Cardiac fibroblast (primary cell): Measurements from ENCODE around the gene RPA4.

Source experiments
- DNase-seq, 2 donors: peaks; one replicate each; pipeline versions ENCODE4 v3.0.0 to v3.0.0-alpha.2; 2010; ENCODE audit warnings: low read depth in 2 of 2
- H3K4me3 ChIP-seq, 2 donors: replicated peaks in 1 of 2; 1 replicate in 1 of 2; 2 replicates in 1 of 2; pipeline ENCODE4 v1.5.1; 2011; ENCODE audit warnings: low read depth in 2 of 2, low read length in 2 of 2, mild to moderate bottlenecking in 2 of 2, moderate library complexity in 1 of 2
- CTCF ChIP-seq: IDR thresholded peaks from one replicate; pipeline ENCODE4 v1.5.1; 2011; ENCODE audit warnings: low read depth, mild to moderate bottlenecking, low read length, inconsistent platforms

Gene RPA4

GRCh38 chrX:96906741-96907140 is 23.0 kb downstream of the RPA4 start:
- TF ChIP-seq CTCF, result no peak
- no peak overlapping the region for H3K4me3 ChIP-seq
- peak; percentile 46 to 55 for DNase-seq

DNA sequence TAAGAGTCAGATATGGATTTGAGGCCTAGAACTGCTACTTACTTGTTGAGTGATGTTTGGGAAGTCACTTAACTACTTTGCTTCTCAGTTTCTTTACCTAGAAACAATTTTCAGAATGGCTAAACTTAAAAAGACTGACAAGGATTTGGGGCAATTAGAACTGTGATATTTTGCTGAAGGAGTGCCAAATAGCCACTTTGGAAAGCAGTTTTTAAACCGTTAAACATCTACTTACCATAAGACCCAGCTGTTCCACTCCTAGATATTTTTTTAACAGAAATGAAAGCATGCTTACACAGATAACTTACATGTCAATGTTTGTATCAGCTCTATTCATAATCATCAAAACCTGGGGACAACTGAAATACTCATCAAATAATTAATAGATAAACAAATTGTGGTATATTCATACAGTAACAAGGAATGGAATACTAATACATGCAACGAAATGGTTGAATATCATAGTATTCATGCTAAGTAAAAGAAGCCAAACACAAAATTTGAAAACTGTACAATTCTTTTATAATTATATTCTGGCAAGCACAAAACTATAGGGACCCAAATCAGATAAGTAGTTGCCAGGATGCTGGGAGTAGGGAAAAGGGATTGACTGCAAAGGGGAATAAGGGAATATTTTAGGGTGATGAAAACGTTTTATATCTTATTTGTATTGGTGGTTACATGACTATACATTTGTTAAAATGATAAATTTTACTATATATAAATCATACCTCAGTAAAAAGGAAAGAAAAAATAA is 24.0 kb downstream of the RPA4 start:
- no peak for TF ChIP-seq CTCF
- no peak overlapping the region for H3K4me3 ChIP-seq
- DNase-seq, result peak in 1 of 2 donors; percentile 12

DNA sequence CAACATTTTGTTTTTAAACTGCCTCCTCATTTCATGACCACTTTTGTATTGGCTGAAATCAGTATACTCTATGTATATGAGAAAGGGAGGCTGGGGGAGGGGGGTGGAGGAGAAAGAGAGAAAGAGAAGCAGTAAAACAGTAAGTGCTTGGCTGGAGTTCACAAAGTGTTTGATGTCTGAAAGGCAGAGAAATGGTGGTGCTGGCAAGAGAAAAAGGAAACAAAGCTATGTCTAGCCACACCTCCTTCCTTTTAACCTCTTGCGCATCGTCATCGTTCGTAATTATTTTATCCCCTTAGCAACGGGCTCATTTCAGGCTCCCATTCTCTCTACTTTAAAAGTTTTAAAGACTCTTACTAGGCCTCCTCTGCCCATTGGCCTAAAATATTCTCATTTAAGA is 25.6 kb downstream of the RPA4 start:
- no peak overlapping the region for H3K4me3 ChIP-seq
- peak; percentile 7 to 21 for DNase-seq
- no peak for TF ChIP-seq CTCF

DNA sequence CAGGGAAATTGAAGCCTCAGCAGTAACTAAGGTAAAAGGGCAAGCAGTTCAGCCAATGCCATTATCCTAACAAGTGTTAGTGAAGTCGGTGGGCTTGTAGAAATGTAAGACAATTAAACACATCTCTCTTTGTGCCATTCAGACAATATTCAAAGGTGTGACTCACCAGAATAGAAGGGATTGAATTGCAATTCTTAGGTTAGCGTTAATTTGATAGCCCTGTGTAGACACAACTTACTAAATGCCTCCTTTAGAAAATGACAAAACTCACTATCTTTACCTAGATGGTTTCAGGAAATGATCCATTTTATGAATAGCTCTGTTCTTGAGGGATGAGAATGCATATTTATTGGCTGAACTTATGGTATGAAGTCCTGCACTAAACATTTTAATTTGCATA is 35.2 kb downstream of the RPA4 start:
- no peak for TF ChIP-seq CTCF
- no peak overlapping the region for H3K4me3 ChIP-seq
- DNase-seq, result no peak

DNA sequence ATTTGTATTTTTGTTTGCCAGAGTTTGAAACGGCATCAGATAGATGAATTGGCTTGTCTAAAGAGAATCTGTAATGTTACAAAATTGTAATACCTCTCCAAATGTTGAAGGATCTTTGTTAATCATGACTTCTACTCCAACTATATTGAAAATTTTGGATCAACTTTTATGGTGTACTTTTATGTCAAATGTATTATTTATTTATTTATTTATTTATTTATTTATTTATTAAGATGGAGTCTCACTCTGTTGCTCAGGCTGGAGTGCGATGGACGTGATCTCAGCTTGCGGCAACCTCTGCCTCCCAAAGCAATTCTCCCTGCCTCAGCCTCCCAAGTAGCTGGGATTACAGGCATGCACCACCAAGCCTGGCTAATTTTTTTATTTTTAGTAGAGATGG is 36.0 kb downstream of the RPA4 start:
- TF ChIP-seq CTCF, result no peak
- DNase-seq, result no peak
- H3K4me3 ChIP-seq, result no peak overlapping the region

GRCh38 chrX:96924581-96924980 is 40.9 kb downstream of the RPA4 start:
- no peak for DNase-seq
- no peak for TF ChIP-seq CTCF
- H3K4me3 ChIP-seq, result no peak overlapping the region

DNA sequence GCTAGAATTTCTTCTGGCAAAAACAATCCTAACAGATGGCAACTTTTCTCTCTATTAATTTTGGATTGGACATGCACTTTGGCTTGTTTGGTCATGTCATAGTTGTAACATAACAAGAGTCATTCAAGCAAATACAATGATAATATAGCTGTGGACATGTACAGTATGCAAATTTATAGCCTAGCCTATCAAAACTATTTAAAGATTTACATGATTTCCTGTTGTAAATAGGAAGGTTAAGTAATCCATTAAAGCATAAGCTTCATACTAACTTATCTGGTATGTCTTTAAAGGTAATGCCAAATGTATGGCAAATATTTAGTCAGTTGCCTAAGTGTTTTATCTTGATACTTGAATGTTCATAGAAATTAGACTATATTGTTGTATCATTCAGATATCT is 45.3 kb downstream of the RPA4 start:
- no peak overlapping the region for H3K4me3 ChIP-seq
- no peak for DNase-seq
- TF ChIP-seq CTCF, result no peak
